DMS153 treated with DMSO at 0.1 percent for 48 hours (cell line): ENCODE data around the gene MRPS6.

Source experiments
- DNase-seq: peaks from one replicate; lab custom pipeline; 2025; ENCODE audit not compliant: unreplicated experiment; lab: John Stamatoyannopoulos, UW

MRPS6 gene

DNA sequence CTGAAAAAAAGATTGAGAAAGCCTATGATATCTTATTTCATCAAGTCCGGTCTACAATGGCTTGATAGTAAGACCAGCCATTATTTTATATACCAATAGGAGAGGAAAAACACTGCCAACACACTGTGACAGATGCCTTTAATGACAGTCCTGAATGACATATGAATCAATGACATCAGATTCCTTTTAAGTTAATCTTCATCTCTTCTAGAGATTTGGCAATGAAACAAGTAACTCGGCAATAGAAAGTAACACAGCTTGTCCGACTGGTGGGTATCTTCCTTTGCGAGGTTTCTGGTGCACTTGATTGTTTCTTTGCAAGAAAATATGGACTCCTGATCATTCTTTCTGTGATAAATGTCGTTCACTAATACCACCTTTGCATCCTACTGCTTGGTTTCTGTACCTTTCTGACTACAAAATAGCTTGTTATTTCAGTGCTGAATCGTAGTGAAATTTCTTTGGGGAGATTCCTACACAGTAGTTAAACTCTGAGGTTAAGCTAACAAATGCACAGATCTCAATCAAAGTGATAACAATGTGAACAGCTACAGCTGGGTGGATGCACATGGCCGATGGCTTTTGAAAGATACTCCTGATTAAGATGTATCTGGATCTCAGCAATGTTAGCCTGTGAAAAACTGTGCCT is 104.7 kb downstream of the MRPS6 start:
- no peak for DNase-seq

DNA sequence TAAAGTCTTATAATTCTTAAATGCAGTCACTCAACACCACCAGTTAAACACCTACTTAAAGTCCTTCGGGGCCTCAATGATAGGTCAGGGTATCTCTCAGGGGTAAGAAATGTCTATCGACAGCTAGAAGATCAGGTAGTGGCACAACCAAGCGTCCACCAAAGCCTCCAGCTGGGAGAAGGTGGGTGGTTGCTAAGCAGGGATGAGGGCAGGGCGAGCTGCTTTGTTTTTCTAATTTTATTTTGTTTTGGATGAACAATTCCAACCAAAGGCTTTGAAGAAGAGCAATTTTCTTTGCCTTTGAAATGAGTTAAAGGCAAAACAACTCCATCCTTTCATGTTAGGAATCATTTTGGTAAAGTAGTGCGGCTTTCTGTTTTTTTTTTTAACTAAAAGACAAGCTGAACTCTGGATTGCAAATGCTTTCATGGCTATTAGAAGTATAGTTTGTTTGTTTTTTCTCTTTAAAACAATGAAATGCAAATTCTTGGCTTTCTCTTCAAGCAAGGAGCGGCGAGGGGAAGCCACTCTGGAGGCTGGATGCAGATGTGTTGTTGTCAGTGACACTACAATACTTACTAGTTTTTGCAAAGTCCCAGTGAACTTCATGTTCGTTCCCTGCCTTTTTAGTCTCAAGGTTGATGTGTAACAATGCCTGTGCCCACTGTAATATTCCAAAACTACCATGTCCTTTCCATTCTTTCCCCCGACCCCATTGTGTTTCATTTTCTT is 106.0 kb downstream of the MRPS6 start:
- DNase-seq = no peak

DNA sequence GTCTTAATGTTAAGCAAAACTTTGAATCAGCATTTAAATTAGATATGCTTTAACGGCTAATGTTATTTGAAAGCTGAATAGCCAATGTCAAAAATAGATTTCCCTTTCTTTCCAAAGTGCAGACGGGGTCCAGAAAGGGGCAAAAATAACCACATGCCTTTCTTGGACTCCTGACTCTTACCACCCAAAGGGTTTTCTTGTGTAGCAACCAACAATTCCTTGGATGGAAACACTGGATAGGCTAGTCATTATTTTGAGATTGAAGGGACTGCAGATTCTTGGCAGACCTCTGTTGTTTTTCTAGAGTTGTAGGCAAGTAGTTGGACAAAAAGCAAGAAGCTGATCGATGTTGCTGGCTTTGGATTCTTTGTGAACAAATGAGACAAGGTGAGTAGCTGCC is 107.0 kb downstream of the MRPS6 start:
- DNase-seq = no peak

DNA sequence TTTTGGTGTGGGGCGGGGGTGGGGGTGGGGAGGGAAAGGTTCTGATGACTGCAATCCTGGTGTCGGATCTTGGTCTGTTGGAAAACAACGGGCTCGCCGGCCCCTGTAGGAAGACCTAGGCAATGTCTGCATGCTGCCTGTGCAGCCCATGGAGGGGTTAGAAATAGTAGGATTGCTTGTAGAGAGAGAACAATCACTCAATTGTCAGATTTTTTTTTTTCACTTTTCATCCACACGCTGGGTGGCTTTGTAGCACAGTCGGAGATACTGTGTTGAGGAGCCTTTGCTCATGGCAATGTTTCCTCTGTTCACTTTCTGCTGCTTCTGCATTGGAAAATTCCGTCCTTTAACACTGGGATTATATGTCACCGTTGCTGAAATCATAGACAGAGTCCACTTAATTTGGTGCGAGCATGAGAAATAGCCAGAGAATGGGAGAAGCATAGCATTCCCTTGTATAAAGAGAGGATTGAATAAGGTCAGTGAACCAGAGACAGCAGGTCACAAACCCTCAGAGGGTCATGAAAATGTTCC is 107.5 kb downstream of the MRPS6 start:
- no peak for DNase-seq

DNA sequence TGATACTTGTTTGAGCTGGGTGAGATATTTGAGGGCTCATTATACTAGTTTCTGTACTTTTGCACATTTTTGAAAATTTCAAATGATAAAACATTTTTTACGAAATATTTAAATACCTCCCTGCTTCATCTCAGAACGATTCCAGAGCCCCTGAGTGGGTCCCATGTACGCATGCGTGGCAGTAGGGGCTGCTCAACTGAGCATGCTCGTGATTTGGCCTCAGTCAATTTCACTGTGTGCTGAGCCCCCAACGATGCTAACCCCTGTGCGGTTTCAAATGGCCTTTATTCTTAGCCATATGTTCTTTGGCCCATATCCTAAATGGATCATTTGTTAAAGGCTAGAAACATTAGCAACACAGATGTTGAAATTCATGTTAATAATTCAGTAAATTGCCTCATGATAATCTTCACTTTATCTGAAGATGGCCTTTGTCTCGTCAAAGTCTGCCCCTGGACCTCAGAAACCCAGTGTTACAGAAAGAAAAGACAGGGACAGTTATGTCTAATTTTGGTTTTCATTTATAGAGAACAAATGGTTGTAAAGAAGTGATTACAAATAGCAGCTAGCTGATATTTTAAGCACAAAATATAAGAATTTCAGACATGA is 108.2 kb downstream of the MRPS6 start:
- DNase-seq = no peak

DNA sequence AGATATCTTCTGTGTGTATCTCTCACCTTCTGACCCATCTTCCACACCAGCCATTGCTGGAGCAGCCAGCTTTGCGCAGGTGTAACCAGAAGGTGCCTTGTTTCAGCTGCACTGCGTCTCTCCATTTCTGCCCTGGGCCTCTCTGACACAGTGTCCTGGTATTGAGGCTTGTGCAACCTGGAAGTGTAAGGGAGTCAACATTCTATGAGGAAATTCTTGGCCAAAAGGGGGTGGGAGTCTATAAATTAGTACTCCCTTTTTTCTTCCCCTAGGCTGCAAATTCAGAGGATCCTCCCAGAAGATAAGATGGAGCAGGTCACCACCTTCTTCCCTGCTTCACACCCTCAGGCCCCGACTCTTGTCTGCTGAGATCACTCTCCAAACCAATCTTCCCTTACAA is 109.1 kb downstream of the MRPS6 start:
- no peak for DNase-seq

DNA sequence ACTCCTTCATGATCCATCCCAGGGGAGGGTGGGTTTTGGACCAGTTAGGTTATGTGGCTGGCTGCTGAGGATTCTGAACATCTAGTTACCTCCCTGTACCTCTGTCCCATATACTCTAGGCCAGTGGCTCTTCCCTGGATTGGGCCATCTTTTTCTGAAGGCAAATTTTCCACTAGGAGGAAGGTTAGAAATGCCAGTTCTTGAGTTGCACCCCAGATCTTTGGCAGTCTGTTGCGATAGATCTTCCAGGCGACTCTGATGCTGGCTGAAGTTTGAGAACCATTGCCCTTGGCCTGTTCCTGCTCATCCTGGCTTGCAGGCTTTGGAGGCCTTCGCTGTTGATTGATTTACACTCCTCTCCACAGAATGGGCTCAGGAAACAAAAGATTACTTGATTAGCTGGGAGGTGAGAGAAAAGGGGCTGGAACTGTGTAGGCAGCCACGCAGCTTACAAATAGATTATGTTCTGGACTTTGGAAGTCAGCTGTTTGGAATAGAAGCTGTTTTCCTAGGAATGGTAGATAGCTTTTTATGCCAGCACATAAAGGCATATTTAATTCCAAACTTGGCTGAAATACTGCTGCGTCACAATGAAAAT is 110.1 kb downstream of the MRPS6 start:
- DNase-seq = no peak

DNA sequence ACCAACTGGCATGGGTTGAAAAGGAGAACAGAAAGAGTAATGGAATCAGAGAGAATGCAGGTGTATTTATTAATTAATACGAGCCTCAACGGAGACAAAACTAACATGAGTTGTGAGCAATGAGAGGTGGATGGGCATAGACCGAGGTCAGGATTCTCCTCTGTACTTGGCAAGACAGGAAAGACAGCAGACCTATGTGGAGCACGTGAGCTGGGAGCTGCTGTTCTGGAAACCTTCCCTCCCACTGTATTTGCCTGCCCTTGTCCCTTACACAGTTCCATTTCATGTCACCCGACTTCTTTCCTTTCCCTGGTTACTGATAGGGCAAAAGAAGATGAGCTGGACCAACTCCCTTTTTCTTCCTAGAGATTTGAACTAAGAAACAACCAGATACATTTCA is 110.9 kb downstream of the MRPS6 start:
- DNase-seq = no peak

DNA sequence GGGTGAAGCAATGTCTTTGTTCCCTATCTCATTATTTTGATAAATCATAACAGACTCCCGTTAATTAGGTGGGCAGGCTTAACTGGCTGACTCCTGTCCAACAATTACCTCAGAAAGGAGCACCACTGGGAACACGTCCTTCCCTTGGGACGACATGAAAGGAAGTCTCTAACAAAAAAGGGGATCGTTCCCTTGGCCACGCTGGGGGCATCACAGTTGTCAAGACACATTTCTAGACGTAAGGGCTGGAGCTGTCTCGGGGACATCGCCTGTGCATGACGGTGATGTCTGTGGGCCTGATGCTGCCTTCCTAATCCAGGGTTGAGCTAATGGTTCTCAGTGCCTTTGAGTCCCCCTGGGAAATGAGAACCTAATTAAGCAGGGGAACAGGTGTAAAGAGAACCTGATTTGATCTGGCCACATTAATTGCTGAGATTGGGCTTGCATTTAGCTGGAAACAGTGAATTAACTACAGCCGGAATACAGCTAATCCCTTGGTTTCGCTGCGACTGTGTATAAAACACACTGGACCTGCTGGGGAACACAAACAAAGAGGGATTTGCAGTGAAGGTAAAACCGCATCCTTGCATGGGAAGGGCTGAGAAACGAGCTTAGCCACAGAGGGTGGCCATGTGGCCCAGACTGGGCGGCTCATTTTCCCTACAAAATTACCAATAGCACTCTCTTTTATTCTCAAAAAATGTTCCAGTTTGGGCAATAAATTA is 111.8 kb downstream of the MRPS6 start:
- no peak for DNase-seq

DNA sequence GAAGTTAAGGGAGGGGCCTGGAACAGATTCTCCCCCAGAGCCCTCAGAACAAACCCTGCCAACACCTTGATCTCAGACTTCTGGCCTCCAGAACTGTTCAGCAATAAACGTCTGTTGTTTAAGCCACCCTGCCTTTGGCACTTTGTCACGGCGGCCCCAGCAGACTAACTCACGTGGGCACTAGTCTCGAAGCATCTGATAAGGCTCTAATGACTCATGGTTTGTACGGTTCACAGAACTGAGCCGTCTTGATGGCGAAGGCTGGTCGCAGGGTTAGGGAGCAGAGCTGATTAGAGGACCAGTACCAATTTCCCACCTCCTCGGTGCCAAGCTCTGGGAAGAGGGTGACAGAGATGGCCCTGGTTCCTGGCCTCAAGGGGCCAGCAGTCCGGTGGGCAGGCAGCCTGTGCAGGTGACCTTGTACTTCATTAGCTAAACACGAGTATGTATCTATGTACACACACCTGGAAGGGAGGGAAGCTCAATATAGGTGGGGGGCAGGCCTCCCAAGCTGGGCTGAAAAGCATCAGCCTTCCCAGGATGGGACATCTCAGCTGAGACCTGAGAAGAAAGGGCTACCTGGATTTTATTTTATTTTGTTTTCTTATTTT is 112.8 kb downstream of the MRPS6 start:
- no peak for DNase-seq

DNA sequence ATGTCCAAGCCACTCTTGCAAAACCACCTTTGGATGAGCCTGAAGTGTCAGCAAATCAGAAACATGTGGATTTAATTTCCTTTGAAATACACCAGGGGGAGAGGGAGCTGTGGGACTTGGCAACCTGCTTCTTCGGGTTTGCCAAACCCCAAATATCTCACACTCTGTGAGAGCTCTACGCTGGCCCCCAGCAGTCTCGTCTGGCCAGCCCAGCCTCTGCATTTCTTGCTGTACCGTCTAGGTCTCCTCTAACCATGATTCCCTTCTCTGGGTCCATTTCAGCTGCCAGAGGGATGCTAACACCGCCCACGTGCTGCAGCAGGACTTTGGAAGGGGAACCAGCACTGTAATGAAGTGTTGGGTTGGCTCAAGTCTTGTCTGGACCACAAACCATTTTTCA is 114.6 kb downstream of the MRPS6 start:
- no peak for DNase-seq

DNA sequence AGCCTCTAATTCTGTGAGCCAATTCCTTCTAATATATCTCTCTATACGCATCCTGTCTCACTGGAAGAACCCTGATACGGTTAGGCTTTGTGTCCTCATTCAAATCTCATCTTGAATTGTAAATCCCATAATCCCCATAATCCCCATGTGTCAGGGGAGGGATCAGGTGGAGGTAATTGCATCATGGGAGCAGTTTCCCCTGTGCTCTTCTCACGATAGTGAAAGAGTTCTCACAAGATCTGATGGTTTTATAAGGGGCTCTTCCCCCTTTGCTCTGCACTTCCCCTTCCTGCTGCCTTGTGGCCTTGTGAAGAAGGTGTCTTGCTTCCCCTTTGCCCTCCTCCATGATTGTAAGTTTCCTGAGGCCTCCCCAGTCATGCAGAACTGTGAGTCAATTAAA is 116.1 kb downstream of the MRPS6 start:
- DNase-seq = no peak

DNA sequence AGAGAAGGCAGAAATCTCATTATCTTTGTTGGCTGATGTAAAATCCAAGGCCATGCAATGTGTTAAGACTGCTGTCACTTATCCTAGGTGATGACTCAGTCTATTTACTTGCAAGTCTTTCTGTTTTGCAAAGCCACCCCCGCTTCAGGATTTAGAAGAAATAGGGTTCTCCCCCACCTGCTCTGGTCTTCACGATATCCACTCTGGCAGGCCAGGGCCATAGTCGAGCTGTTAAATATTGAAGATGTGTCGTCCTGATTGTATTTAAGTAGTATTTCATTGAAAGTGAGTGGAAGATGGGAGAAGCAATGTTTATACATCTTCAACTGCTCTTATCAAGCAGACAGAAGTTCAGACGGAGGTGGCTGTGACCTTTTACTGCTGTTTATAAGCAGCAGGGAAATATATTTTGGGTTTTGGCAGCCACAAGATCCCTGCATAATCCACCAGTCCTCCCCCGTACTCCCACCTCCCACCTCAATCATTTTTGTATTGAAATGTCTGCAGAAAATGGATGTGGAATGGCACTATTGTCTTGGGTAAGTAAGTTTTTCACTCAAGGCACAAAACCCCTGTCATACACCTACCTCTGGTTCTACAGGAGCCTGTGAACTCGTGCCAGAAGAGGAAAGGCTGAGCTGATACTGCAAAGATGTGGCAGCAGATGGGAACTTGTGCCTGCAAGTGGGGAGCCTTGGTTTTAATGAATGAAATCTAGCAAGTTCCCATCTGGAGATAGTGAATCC is 117.4 kb downstream of the MRPS6 start:
- no peak for DNase-seq

DNA sequence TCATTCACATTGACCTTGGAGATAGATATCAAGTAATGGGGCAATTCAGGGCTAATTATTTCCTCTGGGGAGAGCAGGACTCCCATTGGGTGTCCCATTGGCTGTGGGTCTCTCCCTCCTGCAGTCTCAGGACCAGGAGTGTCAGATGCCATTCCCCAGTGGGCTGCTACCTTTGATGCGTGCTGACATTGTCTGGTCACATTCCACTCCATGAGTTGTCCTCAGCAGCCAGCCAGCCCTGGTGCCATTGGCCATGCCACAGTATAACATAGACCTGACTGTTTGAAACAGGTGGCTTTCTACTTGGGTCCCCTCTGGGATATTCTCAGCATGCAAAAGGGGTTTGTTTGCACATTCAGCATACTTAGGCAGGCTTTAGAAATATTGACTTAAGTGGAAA is 118.5 kb downstream of the MRPS6 start:
- no peak for DNase-seq
